ENCODE measurements around the gene NUDT16.
A peak's percentile ranks its signal among the peaks of the same experiment; 100 is the strongest.
"Not testable (repeated sequence)": the region's sequence is repeated elsewhere in the genome, so short reads cannot be mapped to it uniquely, and the experiment has no call there.

The NUDT16 gene

DNA sequence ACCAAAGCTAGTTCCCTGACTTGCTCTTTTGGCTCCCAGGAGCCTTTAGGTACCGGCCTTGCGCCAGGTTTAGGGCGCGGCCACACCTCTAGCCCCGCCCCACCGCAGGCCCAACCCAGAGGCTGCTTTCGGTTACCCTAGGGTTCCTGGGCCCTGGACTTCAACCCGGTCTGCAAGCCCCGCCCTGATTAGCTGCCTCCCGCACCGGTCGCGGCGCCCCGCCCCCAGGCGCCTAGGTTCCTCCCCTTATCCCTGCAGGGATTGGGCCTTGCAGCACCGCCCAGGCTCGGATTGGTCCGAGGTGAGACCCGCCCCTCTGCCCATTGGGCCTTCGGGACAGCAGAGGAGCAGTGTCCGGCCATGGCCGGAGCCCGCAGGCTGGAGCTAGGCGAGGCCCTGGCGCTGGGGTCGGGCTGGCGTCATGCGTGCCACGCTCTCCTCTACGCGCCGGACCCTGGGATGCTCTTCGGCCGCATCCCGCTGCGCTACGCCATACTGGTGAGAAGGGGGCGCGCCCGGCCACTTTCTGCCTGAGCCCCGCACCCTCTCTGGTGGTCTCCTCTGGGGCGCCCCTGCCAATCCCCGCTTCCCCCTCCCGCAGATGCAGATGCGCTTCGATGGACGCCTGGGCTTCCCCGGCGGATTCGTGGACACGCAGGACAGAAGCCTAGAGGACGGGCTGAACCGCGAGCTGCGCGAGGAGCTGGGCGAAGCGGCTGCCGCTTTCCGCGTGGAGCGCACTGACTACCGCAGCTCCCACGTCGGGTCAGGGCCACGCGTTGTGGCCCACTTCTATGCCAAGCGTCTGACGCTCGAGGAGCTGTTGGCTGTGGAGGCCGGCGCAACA, at the start of gene NUDT16:
TSS of gene NUDT16 (plus strand) at position 330 of the 847 bp plus-strand sequence. CDS start at position 361, 31 bp downstream.
- peak; percentile 95 for DNase-seq (ENCODE audit: low read depth)

DNA sequence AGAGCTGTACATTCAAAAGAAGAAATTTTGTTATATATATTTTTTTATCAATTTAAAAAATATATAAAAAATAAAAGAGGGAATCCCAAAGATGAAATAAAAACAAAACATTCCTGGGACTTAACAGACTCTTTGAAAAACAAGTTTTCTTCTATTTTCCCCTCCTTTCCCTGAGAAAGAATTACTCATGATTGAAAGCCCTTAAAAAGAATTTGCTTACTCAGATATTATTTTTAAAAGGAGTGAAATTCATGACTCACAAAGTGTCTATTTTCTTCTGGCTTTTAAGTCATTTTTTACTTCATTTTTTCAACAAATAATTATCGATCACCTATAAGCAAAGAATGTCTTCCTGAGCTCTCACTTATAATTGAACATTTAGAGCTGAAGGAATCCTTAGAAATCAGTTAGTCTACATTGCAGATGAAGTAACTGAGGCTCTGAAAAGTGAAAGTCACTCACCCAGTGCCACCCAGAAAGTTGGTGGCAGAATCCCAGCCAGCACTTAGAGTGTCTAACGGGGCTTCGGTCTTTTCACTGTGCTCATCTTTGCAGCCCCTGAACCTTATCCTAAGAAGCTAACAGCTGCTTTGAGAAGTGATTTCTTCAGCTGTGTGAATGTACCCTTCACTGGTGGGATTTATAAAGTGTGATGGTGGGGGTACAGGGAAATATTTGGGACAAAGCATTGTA, 42.5 kb upstream of the NUDT16 start:
- DNase-seq (ENCODE audit: low read depth) = no peak

DNA sequence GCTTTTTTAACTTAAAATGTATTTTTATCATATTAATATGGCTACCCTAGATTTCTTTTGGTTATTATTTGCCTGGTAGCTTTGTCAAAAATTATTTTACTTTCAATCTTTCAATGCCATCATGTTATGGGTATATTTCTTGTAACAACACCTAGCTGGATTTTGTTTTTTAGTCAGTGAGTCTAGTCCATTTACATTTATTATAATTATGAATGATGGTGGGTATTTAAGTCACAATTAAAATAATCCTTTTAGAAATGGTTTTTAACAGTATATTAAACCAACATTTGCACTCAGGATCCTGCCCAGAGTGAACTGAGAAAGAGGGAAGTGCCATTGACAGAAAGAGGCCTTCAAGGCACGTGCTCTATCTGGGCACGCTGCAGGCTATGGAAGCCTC, 39.8 kb upstream of the NUDT16 start:
- no peak for DNase-seq (ENCODE audit: low read depth)

- no peak for DNase-seq (ENCODE audit: low read depth)
Observed at GRCh38 chr3:131348911-131349310, 32.7 kb upstream of the NUDT16 start.

- no peak for DNase-seq (ENCODE audit: low read depth)
Observed at GRCh38 chr3:131349454-131349853, 32.1 kb upstream of the NUDT16 start.

GRCh38 chr3:131349946-131350347, 31.6 kb upstream of the NUDT16 start:
- peak; percentile 47 for DNase-seq (ENCODE audit: low read depth)

GRCh38 chr3:131350506-131350905, 31.1 kb upstream of the NUDT16 start:
- no peak for DNase-seq (ENCODE audit: low read depth)

DNA sequence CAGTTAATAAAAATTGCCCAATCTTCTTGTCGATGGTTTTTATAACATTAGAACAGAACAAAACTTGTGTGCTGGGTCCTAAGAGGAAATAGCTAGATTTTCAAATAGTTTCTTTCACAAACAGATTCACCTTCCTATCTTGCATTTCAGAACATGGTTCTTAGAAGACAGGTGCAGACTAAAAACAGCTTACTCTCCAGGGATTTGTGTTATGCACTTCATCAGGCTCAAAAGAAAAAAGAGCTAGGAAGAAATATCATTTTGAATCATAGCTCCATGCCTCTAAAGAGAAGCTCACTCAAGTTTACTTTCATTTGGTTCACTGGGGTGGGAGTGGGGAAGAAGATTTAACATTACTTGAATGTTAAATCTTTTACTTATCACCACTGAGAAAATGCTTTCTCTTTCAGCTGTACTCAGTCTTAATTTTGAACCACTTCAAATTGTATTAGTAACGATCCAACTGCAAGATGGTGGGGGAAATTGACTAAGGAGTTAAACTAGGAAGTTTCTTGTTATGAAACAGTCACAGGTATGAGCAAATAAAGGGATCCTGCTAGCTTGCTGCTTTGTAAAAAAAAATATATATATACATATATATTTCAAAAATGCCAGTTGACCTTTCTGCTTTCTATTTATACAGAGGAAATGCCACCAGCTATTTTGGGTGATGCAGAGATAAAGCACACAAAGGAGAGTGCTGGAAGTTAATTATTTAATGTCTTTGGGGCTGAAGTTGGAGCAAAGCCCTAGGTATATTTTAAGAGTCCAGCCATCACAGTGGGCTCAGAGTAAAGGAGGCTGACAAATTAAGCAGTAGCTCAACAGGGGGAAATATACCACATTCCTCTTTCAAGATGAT, 28.3 kb upstream of the NUDT16 start:
- DNase-seq (ENCODE audit: low read depth) = no peak

- DNase-seq (ENCODE audit: low read depth) = no peak
Observed at GRCh38 chr3:131353986-131354385, 27.6 kb upstream of the NUDT16 start.

DNA sequence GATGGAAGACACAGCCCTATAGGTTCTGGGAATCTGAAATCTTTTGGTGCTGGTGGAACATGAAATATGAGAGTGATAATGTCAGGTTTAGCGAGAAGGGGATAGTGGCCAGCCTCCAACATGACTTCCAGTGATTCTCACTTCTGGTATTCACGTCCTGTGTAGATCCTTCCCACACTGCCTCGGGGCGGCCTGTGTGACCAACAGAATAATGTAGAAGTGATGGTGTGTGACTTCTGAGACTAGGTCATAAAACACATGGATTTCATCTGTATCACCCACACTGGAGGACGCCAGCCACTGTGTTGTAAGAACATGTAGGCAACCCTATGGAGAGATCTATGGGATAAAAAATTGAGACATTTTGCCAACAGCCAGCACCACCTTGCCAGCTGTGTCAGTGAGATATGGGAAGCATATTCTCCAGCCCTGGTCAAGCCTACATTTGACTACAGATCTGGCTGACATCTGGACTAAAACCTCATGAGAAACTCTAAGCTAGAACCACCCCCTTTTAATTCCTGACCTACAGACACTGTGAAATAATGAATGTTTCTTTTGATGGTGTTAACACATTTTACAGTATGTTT, 25.5 kb upstream of the NUDT16 start:
- DNase-seq (ENCODE audit: low read depth) = no peak

DNA sequence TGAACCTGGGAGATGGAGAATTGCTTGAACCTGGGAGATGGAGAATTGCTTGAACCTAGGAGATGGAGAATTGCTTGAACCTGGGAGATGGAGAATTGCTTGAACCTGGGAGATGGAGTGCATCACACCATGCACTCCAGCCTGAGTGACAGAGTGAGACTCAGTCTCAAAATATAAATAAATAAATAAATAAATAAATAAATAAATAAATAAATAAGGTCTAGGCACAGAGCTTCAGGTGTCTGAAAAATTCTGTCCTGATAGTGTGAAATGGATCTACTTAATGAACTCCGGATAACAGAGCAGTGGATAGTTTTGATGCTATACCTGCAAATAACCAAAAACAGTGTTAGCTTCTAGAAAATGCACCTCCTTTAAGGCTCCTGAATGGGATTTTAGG, 24.3 kb upstream of the NUDT16 start:
- no peak for DNase-seq (ENCODE audit: low read depth)

DNA sequence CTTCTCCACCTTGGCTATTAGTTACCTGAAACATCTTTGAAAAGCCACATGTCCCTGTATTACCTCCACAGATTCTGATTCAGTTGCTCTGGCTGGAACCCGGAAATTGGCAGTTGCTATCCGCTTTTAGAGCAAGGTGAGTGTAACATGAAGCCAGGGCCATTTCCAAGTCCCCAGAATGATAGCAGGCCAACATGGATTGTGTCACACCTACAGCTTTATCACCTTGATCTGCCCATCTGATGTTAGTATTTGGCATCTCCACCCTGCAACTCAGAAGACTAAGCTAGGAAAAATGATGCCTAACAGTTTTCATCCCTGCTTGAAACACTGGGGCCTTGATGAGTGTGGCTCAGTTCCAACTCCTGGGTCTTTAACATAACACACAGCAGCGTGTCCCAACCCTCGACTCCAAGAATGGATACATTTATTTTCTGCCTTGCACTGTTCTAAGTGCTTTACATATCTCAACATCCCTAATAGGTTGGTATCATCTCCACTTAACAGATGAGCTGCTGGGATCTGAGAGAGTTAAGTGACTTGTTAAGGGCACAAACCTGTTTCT, 21.3 kb upstream of the NUDT16 start:
- DNase-seq (ENCODE audit: low read depth) = no peak

DNA sequence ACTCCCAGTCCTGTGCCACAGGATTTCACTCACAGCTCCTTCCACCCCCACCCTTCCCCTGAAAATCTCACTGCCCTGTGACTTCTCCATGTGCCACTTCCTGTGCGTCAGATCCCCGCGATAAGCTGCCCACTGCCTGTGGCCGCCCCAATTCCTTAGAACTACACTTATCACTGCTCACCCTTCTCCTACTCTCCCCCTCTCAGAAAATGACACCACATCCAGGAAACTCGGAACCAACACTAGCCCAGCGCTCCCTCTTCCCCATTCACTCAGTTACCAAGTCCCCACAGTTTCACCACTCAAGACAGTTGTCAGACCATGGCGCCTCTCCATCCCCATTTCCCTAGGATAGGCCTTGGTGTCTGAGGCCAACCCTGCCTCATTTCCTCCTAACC, 20.5 kb upstream of the NUDT16 start:
- not testable (repeated sequence) for DNase-seq (ENCODE audit: low read depth)

DNA sequence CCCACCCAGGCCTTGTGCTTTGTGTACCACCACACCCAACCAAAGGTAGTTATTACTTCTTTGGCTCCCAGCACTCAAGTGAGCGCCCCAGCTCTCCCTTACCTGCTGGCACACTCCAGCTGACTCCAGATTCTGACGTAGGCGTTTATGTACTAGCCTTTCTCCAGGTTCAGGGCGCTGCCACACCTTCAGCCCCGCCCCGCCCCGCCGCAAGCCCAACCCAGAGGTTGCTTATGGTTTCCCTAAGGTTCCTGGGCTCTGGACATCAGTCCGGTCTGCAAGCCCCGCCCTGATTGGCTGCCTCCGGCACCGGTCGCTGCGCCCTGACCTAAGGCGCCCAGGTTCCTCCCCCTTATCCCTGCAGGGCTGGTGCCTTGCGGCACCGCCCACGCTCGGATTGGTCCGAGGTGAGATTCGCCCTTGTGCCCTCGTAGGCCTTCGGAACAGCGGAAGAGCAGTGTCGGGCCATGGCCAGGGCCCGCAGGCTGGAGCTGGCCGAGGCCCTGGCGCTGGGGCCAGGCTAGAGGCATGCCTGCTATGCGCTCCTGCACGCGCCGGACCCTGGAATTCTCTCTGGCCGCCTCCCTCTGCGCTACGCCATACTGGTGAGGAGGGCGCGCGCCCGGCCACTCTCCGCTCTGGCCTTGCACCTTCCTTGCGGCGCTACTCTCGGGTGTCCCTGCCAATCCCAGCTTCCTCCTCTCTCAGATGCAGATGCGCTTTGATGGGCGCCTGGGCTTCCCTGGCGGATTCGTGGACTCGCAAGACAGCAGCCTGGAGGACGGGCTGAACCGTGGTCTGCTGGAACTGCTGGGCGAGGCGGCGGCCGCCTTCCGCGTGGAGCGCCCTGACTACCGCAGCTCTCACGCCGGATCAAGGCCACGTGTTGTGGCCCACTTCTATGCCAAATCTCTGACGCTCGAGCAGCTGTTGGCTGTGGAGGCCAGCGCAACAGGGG, 19.8 kb upstream of the NUDT16 start:
- DNase-seq (ENCODE audit: low read depth) = no peak

DNA sequence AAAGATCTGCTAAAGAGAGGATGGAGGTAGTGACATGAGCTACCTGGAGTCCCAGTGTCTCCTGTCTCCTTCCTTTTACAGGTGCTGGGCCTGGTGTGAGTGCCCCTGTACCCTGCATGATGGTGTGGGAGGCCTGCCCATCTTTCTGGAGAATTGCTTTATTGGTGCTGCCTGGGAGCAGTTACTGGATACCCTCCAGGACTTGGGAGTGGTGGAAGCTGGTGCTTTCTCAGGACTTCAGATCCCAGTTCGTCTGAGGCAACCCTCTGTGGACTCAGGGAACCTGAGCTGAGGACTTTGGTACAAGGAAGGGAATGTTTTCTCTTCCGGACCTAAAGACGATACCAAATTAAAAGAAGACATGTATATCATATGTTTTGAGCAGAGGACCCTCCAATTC, 18.3 kb upstream of the NUDT16 start:
- DNase-seq (ENCODE audit: low read depth) = no peak

DNA sequence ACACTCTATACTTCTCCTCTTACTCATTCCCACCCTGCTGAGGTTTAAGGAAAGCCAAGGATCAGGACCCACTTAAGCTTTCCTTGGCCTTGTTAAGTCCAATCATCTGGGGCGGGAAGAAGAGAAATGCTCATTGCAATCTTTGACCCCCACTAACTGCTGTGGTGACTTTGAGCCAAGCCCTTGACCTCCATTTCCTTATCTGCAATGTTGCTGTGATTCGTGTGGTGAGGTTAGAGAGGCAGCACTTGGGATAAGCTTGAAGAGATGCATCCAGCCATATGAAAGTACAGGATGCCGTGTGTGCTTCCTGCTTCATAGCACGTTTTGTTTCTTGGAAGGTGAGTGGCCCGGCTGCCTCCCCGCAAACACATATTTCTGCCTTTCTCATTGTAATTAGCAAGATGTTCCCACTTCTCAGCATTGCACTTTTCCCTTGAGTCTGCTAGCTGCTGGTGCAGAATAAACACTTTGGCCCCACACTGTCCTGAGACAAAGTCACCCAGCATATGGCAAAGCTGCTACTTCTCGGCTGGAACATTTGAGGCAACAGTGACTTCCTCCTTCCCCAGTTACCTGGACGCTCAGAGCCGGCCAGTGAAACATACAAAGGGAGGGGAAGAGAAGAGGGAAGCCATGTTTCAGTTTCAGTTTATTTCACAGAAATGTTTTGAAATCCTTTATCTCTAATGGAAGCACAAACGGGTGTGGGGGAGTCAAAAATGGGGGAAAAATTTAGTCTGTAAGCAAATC, 10.5 kb upstream of the NUDT16 start:
- no peak for DNase-seq (ENCODE audit: low read depth)

GRCh38 chr3:131371688-131372066, 9.9 kb upstream of the NUDT16 start:
- no peak for DNase-seq (ENCODE audit: low read depth)

DNA sequence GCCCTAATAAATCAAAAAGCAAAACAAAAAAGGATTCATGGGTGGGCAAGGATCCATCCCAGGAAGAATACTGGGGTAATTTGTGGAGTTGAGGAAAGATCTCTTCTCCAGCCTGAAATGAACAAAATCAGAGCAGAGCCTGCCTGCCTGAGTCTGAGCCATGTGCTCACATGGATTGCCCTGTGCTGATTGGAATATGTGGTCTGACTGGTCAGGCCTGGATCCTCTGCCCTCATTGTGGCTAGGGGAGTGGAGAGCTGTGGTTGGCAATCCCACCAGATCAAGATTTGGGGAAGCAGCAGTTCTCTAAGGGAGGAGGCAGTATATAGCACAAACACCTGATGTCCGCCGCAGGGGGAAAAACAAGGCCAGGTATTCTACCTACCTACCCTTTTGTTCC, 6.8 kb upstream of the NUDT16 start:
- no peak for DNase-seq (ENCODE audit: low read depth)

DNA sequence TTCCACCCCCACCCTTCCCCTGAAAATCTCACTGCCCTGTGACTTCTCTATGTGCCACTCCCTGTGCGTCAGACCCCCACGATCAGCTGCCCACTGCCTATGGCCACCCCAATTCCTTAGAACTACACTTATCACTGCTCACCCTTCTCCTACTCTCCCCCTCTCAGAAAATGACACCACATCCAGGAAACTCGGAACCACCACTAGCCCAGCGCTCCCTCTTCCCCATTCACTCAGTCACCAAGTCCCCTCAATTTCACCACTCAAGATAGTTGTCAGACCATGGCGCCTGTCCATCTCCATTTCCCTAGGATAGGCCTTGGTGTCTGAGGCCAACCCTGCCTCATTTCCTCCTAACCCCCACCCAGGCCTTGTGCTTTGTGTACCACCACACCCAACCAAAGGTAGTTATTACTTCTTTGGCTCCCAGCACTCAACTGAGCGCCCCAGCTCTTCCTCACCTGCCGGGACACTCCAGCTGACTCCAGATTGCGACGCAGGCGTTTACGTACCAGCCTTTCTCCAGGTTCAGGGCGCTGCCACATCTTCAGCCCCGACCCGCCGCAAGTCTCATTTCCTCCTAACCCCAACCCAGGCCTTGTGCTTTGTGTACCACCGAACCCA, 641 bp upstream of the NUDT16 start:
- DNase-seq (ENCODE audit: low read depth) = not testable (repeated sequence)
